HG03025 (cell line): ENCODE measurements around the gene ADAM29.
"Not testable (repeated sequence)": the region's sequence is repeated elsewhere in the genome, so short reads cannot be mapped to it uniquely, and the experiment has no call there.

Experiments
- ATAC-seq: cut with Tn5 transposase; IDR thresholded peaks from one replicate; pipeline ENCODE4 v1.9.1; 2021; ENCODE audit warnings: mild to moderate bottlenecking, moderate library complexity; ENCODE audit not compliant: unreplicated experiment, low FRiP score

Gene ADAM29

DNA sequence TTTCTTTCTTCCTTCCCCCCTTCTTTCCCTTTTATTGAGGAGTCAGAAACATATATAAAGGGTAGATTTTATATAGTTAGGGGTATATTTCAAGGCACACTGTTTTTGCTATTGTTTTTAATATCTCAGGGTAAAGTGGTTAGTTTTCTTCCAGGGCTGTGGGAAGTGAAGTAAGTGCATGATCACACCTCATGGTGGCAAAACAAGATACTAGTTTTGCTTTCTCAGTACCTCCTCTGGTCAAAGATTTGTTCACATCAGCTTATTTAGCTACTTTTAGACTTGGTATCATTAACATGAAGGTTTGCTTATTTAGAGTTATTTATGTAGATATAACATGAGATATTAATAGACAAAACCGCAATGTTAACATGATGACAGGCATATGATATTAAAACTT is 21.8 kb downstream of the ADAM29 start:
- ATAC-seq, result no peak

DNA sequence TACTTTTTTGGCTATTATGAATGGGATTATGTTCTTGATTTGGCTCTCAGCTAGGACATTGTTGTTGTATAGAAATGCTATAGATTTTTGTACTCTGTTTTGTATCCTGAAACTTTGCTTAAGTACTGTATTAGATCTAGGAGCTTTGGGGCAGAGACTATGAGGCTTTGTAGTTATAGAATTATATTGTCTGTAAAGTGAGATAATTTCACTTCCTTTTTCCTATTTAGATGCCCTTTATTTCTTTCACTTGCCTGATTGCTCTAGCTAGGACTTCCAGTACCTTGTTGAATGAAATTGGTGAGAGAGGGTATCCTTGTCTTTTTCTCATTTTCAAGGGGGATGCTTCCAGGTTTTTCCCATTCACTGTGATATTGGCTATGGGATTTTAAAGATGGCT is 28.1 kb downstream of the ADAM29 start:
- no peak for ATAC-seq

DNA sequence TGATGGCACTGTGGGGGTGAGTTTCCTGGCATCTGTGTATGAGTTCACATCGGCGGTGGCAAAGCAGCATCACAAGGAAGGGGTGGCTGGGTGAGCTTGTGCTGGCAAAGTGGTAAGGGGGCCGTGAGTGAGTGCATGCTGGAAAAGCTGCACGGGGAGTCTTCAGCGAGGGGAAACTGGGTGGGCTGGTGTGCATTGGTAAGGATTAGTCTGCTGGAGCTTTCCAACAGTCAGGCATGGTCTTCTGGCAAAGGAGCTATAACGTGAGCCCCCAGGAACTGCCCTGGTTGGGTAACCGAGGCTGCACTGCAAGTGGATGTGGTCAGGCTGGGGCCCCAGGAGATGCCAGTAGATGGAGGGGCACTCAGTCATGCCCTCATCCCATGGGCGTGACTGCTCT is 30.7 kb downstream of the ADAM29 start:
- ATAC-seq, result no peak

- no peak for ATAC-seq
These were observed 54.8 kb downstream of the ADAM29 start for GRCh38 chr4:174972911-174973310.

- no peak for ATAC-seq
These were observed 55.2 kb downstream of the ADAM29 start for GRCh38 chr4:174973336-174973735.

- ATAC-seq, result no peak
These were observed 65.1 kb downstream of the ADAM29 start for GRCh38 chr4:174983128-174983750.

DNA sequence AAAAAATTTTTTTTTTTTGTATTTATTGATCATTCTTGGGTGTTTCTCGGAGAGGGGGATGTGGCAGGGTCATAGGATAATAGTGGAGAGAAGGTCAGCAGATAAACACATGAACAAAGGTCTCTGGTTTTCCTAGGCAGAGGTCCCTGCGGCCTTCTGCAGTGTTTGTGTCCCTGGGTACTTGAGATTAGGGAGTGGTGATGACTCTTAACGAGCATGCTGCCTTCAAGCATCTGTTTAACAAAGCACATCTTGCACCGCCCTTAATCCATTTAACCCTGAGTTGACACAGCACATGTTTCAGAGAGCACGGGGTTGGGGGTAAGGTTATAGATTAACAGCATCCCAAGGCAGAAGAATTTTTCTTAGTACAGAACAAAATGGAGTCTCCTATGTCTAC is 65.7 kb downstream of the ADAM29 start:
- ATAC-seq, result not testable (repeated sequence)

DNA sequence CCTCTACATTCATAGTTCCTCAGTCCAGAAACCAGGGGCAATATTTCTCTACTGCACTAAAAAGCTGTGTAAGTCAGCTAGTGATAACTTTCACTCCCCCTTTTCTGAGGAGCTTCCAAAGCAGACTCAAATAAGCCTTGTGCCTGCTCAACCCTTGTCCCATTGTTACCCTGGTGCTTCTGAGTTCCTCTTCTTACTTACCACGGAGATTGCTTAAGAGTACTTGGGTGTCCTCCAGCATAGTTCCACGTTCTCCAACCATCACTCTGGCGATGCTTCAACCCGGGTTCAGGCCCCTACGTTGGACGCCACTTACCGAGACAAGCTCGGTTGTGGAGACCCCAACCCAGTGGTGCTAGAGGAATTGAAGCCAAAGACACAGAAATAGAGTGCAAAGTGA is 71.6 kb downstream of the ADAM29 start:
- no peak for ATAC-seq

DNA sequence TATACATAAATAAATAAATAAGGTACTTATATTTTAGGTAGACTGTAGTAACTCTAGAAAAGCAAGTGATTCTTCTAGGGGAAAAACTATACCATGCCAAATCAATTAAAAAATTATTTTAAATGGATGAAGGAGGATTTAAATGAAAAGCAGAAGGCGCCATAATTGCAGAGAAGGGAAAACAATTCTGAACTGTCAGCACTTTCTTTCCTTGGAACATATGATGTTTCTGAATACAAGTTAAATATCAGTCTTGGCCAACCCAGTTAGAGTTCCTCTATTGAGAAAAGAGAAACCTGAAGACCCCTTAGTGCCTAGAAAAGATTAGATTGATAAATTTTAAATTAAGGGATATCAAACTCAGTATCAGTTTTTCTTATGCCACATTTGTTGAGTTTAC is 75.8 kb downstream of the ADAM29 start:
- ATAC-seq, result no peak

DNA sequence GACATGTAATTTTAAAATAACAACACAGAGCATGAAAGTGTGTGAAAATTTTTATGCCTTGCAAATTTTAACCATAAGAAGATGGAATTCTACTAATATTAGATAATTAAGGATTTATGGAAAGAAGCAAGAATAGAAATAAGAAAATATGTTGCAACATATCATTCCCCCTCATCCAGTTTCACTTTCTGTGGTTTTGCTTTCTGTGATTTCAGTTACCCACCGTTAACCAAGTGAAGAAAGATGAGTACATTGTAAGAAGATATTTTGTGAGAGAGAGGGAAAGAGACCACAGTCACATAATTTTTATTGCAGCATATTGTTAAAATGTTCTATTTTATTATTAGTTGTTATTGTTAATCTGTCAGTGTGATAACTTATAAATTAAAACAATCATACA is 77.9 kb downstream of the ADAM29 start:
- ATAC-seq, result no peak

GRCh38 chr4:174999407-174999806 is 81.2 kb downstream of the ADAM29 start:
- ATAC-seq, result no peak

DNA sequence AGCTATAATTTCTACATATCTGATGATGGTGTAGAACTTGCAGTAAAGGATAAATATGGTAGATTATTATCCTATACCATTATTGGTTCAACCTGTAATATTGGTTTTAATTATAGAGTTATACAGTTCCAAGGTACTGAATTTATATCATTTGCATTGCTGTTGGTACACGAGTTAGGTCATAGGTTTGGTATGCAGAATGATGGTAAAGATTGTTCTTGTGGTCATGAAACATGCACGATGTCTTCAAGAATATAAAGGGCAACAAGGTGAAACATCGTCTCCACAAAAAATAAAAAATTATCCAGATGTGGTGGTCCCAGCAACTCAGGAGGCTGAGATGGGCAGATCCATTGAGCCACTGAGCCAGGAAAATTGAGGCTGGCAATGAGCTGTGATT is 99.6 kb downstream of the ADAM29 start:
- ATAC-seq, result no peak

DNA sequence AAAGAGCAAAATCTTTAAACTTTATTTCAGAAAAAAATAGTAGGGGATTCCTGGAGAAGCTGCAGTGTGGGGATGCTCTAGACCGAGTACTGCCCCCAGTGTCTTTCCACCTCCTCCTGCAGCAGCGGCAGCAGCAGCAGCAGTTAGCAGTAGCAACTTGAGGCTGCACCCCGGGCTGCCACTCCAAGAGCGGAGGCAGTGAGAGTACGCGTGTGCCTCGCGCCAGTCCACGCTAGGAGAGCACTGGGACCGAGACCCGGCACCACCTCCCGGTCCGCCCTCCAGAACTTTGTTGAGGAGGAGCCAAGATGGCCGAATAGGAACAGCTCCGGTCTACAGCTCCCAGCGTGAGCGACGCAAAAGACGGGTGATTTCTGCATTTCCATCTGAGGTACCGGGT is 101.3 kb downstream of the ADAM29 start:
- ATAC-seq, result not testable (repeated sequence)
